Mesendoderm (in vitro differentiated cells): ENCODE data around the gene IVNS1ABP.

Experiments
- DNase-seq: peaks from one replicate; pipeline ENCODE4 v3.0.0; 2013
- H2AK5ac ChIP-seq: 2 replicates; pipeline ENCODE4 v1.6.1; 2013; ENCODE audit warnings: low read length, inconsistent platforms
- H2BK120ac ChIP-seq: 2 replicates; pipeline ENCODE4 v1.6.1; 2013; ENCODE audit warnings: low read depth, mild to moderate bottlenecking, low read length, moderate library complexity, mixed read lengths
- H2BK15ac ChIP-seq: replicated peaks from 2 replicates; pipeline ENCODE4 v1.6.1; 2013; ENCODE audit warnings: low read depth, mild to moderate bottlenecking, moderate library complexity
- H2BK5ac ChIP-seq: 2 replicates; pipeline ENCODE4 v1.6.1; 2013; ENCODE audit warnings: low read length, inconsistent platforms
- H3K18ac ChIP-seq: 2 replicates; pipeline ENCODE4 v1.6.1; 2013; ENCODE audit warnings: mild to moderate bottlenecking, low read length, mixed read lengths
- H3K23ac ChIP-seq: one replicate; pipeline ENCODE4 v1.6.1; 2013; ENCODE audit warnings: low read length
- H3K27ac ChIP-seq: 2 replicates; pipeline ENCODE4 v1.5.1; 2013; ENCODE audit warnings: low read depth, mild to moderate bottlenecking, inconsistent platforms, low read length, moderate library complexity
- H3K27me3 ChIP-seq: 2 replicates; pipeline ENCODE4 v1.6.1; 2013; ENCODE audit warnings: low read length, control low read depth, mild to moderate bottlenecking, inconsistent platforms; ENCODE audit not compliant: insufficient read depth, poor library complexity
- H3K36me3 ChIP-seq: 2 replicates; pipeline ENCODE4 v1.6.1; 2013; ENCODE audit warnings: low read length, inconsistent platforms; ENCODE audit not compliant: control insufficient read depth, insufficient read depth
- H3K4ac ChIP-seq: one replicate; pipeline ENCODE4 v1.6.1; 2013; ENCODE audit warnings: low read depth, mild to moderate bottlenecking, low read length, moderate library complexity
- H3K4me1 ChIP-seq: 2 replicates; pipeline ENCODE4 v1.6.1; 2013; ENCODE audit warnings: low read depth, low read length, inconsistent platforms; ENCODE audit not compliant: control insufficient read depth
- H3K4me2 ChIP-seq: 2 replicates; pipeline ENCODE4 v1.6.1; 2013; ENCODE audit warnings: low read length
- H3K4me3 ChIP-seq: 2 replicates; pipeline ENCODE4 v1.5.1; 2013; ENCODE audit warnings: mild to moderate bottlenecking, low read length
- H3K56ac ChIP-seq: one replicate; pipeline ENCODE4 v1.6.1; 2013; ENCODE audit warnings: low read length
- H3K79me1 ChIP-seq: 2 replicates; pipeline ENCODE4 v1.6.1; 2013; ENCODE audit warnings: low read length, inconsistent platforms
- H3K79me2 ChIP-seq: 2 replicates; pipeline ENCODE4 v1.6.1; 2013; ENCODE audit warnings: mild to moderate bottlenecking, low read length; ENCODE audit not compliant: control insufficient read depth, insufficient read depth
- H3K9ac ChIP-seq: 2 replicates; pipeline ENCODE4 v1.6.1; 2013; ENCODE audit warnings: low read length, inconsistent platforms
- H4K5ac ChIP-seq: one replicate; pipeline ENCODE4 v1.6.1; 2013; ENCODE audit warnings: low read length
- H4K8ac ChIP-seq: one replicate; pipeline ENCODE4 v1.6.1; 2013; ENCODE audit warnings: low read depth, mild to moderate bottlenecking, control low read depth, low read length, moderate library complexity
- WGBS: extraction: QIAGEN DNeasy Blood & Tissue Kit; methylation state at CpG from one replicate; pipeline ENCODE4 v1.1.7; 2013; ENCODE audit warnings: low lambda C conversion rate, missing lambda C conversion rate; ENCODE audit not compliant: insufficient coverage; ENCODE audit errors: extremely low coverage; 5-methylcytosine and 5-hydroxymethylcytosine counted together

IVNS1ABP gene

GRCh38 chr1:185300152-185300551 is 16.9 kb downstream of the IVNS1ABP start:
- H3K18ac ChIP-seq = no peak overlapping the region
- H3K27me3 ChIP-seq = no peaks in the 10 kb centered on the region
- H3K79me1 ChIP-seq = peaks cover 4% of the 10 kb centered on the region
- H2BK15ac ChIP-seq = no peak overlapping the region
- no peak overlapping the region for H4K5ac ChIP-seq
- H3K79me2 ChIP-seq = peaks cover 5% of the 10 kb centered on the region
- no peak overlapping the region for H2AK5ac ChIP-seq
- H3K23ac ChIP-seq = no peak overlapping the region
- peaks cover 22% of the 10 kb centered on the region for H3K36me3 ChIP-seq
- WGBS = no CpG with 5 or more reads among the region's 6 CpGs
- no peak overlapping the region for H3K56ac ChIP-seq
- no peak overlapping the region for H4K8ac ChIP-seq
- H3K4me2 ChIP-seq = no peak overlapping the region
- H2BK5ac ChIP-seq = no peak overlapping the region
- no peak overlapping the region for H2BK120ac ChIP-seq
- H3K9ac ChIP-seq = no peak overlapping the region
- no peak overlapping the region for H3K4me3 ChIP-seq
- no peak overlapping the region for H3K4ac ChIP-seq
- no peaks in the 10 kb centered on the region for H3K4me1 ChIP-seq
- DNase-seq = no peak
- H3K27ac ChIP-seq = no peak overlapping the region

GRCh38 chr1:185297982-185298381 is 19.1 kb downstream of the IVNS1ABP start:
- H3K36me3 ChIP-seq = peaks cover 19% of the 10 kb centered on the region
- no peak overlapping the region for H3K56ac ChIP-seq
- no peak overlapping the region for H3K9ac ChIP-seq
- no peaks in the 10 kb centered on the region for H3K4me1 ChIP-seq
- no peak overlapping the region for H3K18ac ChIP-seq
- H4K8ac ChIP-seq = no peak overlapping the region
- no peak overlapping the region for H3K4me3 ChIP-seq
- no peaks in the 10 kb centered on the region for H3K27me3 ChIP-seq
- no peak overlapping the region for H2AK5ac ChIP-seq
- no peak overlapping the region for H2BK120ac ChIP-seq
- no peak for DNase-seq
- no peak overlapping the region for H3K4ac ChIP-seq
- H3K4me2 ChIP-seq = no peak overlapping the region
- no peak overlapping the region for H2BK5ac ChIP-seq
- peaks cover 2% of the 10 kb centered on the region for H3K79me2 ChIP-seq
- H3K23ac ChIP-seq = no peak overlapping the region
- no peak overlapping the region for H2BK15ac ChIP-seq
- WGBS = no CpG with 5 or more reads among the region's 2 CpGs
- H3K27ac ChIP-seq = no peak overlapping the region
- no peak overlapping the region for H4K5ac ChIP-seq
- no peaks in the 10 kb centered on the region for H3K79me1 ChIP-seq

- no peak overlapping the region for H3K27ac ChIP-seq
- H3K27me3 ChIP-seq = no peaks in the 10 kb centered on the region
- no peaks in the 10 kb centered on the region for H3K79me1 ChIP-seq
- no peak overlapping the region for H3K56ac ChIP-seq
- no peak overlapping the region for H3K4me2 ChIP-seq
- H2AK5ac ChIP-seq = no peak overlapping the region
- H2BK15ac ChIP-seq = no peak overlapping the region
- peaks cover 2% of the 10 kb centered on the region for H3K79me2 ChIP-seq
- no peak overlapping the region for H3K4me3 ChIP-seq
- no peak for DNase-seq
- H3K4ac ChIP-seq = no peak overlapping the region
- no peak overlapping the region for H2BK120ac ChIP-seq
- no peak overlapping the region for H3K18ac ChIP-seq
- H3K9ac ChIP-seq = no peak overlapping the region
- H3K23ac ChIP-seq = no peak overlapping the region
- no peak overlapping the region for H4K5ac ChIP-seq
- H4K8ac ChIP-seq = no peak overlapping the region
- no peaks in the 10 kb centered on the region for H3K4me1 ChIP-seq
- H3K36me3 ChIP-seq = peaks cover 12% of the 10 kb centered on the region
- H2BK5ac ChIP-seq = no peak overlapping the region
These were observed 22.0 kb downstream of the IVNS1ABP start for GRCh38 chr1:185295091-185295490.

- H2BK15ac ChIP-seq = no peak overlapping the region
- no peak overlapping the region for H3K18ac ChIP-seq
- H3K27ac ChIP-seq = no peak overlapping the region
- no peak overlapping the region for H3K4ac ChIP-seq
- no peak overlapping the region for H3K56ac ChIP-seq
- H2AK5ac ChIP-seq = no peak overlapping the region
- no CpG with 5 or more reads among the region's 1 CpG for WGBS
- no peak overlapping the region for H4K5ac ChIP-seq
- H3K27me3 ChIP-seq = no peaks in the 10 kb centered on the region
- no peaks in the 10 kb centered on the region for H3K79me1 ChIP-seq
- H4K8ac ChIP-seq = no peak overlapping the region
- DNase-seq = no peak
- no peak overlapping the region for H3K23ac ChIP-seq
- H2BK5ac ChIP-seq = no peak overlapping the region
- H3K4me2 ChIP-seq = no peak overlapping the region
- no peaks in the 10 kb centered on the region for H3K79me2 ChIP-seq
- no peak overlapping the region for H2BK120ac ChIP-seq
- H3K9ac ChIP-seq = no peak overlapping the region
- H3K4me1 ChIP-seq = no peaks in the 10 kb centered on the region
- H3K36me3 ChIP-seq = peaks cover 9% of the 10 kb centered on the region
- no peak overlapping the region for H3K4me3 ChIP-seq
These were observed 23.0 kb downstream of the IVNS1ABP start for GRCh38 chr1:185293967-185294542.

- H3K9ac ChIP-seq = no peak overlapping the region
- H2BK15ac ChIP-seq = no peak overlapping the region
- no peak overlapping the region for H3K18ac ChIP-seq
- WGBS = no CpG with 5 or more reads among the region's 5 CpGs
- no peak overlapping the region for H3K27ac ChIP-seq
- no peaks in the 10 kb centered on the region for H3K79me1 ChIP-seq
- H3K36me3 ChIP-seq = peaks cover 3% of the 10 kb centered on the region
- no peak overlapping the region for H3K4me2 ChIP-seq
- H3K27me3 ChIP-seq = no peaks in the 10 kb centered on the region
- DNase-seq = no peak
- H4K8ac ChIP-seq = no peak overlapping the region
- H3K4me3 ChIP-seq = no peak overlapping the region
- no peak overlapping the region for H2AK5ac ChIP-seq
- no peak overlapping the region for H3K23ac ChIP-seq
- no peaks in the 10 kb centered on the region for H3K4me1 ChIP-seq
- H3K79me2 ChIP-seq = no peaks in the 10 kb centered on the region
- H3K4ac ChIP-seq = no peak overlapping the region
- no peak overlapping the region for H2BK120ac ChIP-seq
- no peak overlapping the region for H3K56ac ChIP-seq
- H4K5ac ChIP-seq = no peak overlapping the region
- H2BK5ac ChIP-seq = no peak overlapping the region
These were observed 24.8 kb downstream of the IVNS1ABP start for GRCh38 chr1:185292237-185292636.

- Histone ChIP-seq H3K4ac (no peak overlapping the region), H3K4me3 (no peak overlapping the region), H2BK5ac (no peak overlapping the region), H3K4me1 (no peaks in the 10 kb centered on the region), H3K23ac (no peak overlapping the region), H3K27ac (no peak overlapping the region), H3K79me1 (no peaks in the 10 kb centered on the region), H2AK5ac (no peak overlapping the region), H2BK15ac (no peak overlapping the region), H3K79me2 (no peaks in the 10 kb centered on the region), H3K9ac (no peak overlapping the region), H3K4me2 (no peak overlapping the region), H4K8ac (no peak overlapping the region), H2BK120ac (no peak overlapping the region), H3K18ac (no peak overlapping the region), H3K36me3 (peaks cover 1% of the 10 kb centered on the region), H4K5ac (no peak overlapping the region), H3K56ac (no peak overlapping the region), H3K27me3 (no peaks in the 10 kb centered on the region)
- DNase-seq = no peak
- WGBS = no CpG with 5 or more reads among the region's 1 CpG
These were observed 25.4 kb downstream of the IVNS1ABP start for GRCh38 chr1:185291652-185292051.
